ENCODE data around the gene GNB1L. TPM values are rescaled to one million over a fixed set of nuclear protein-coding genes. Genes with fewer than 3 reads are reported as not detected.
A peak's percentile ranks its signal among the peaks of the same experiment; 100 is the strongest.

The GNB1L gene
- polyA plus RNA-seq, 3 donors: 3.4 to 6.0 (median 4.8) TPM

DNA sequence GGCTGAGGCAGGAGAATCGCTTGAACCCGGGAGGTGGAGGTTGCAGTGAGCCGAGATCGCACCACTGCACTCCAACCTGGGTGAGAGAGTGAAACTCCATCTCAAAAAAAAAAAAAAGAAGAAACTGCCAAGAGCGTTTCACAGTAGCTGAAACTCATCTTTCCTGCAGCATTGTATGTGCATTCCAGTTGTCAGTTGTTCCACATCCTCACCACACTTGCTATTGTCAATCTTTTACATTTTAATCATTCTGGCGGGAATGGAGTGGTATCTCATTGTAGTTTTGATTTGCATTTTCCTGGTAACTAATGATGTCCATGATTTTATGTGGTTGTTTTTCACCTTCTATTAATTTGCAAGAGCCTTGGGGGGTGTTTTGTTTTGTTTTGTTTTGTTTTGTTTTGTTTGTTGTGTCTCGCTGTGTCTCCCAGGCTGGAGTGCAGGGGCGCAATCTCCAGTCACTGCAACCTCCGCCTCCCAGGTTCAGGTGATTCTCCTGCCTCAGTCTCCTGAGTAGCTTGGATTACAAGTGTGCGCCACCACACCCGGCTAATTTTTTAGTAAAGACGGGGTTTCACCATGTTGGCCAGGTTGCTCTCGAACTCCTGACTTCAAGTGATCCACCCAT is 8.1 kb upstream of the GNB1L start:
- H3K4me1 ChIP-seq (ENCODE audit: control insufficient read depth in 1 of 2, insufficient read depth in 2 of 2, low read length in 2 of 2): no peaks in the 10 kb centered on the region
- intact Hi-C loops (cut with micrococcal nuclease): no loop called here
- H3K79me2 ChIP-seq (ENCODE audit: insufficient read depth, low read length): no peaks in the 10 kb centered on the region
- Mint-ChIP-seq H3K9me3 (no peaks in the 10 kb centered on the region), H3K27me3 (ENCODE audit: low read depth in 3 of 3) (peaks cover 0 to under 1% (median 0%) of the 10 kb centered on the region in 3 donors), H3K4me1 (peaks cover 4% of the 10 kb centered on the region), H3K27ac (no peak overlapping the region), H3K36me3 (no peaks in the 10 kb centered on the region), H3K4me3 (no peak overlapping the region)
- H3K4me2 ChIP-seq (replicated peaks; ENCODE audit: extremely low read depth, low read length, poor library complexity, severe bottlenecking): no peak overlapping the region
- no peaks in the 10 kb centered on the region for H4K20me1 ChIP-seq (ENCODE audit: insufficient read depth, low read length)
- H2AFZ ChIP-seq (ENCODE audit: insufficient read depth, low read depth, low read length, poor library complexity, severe bottlenecking): no peak overlapping the region
- no peaks in the 10 kb centered on the region for H3K36me3 ChIP-seq (replicated peaks in 1 of 2; ENCODE audit: control insufficient read depth in 1 of 2, insufficient read depth in 2 of 2, low read length in 2 of 2)
- no peaks in the 10 kb centered on the region for H3K9me3 ChIP-seq (replicated peaks in 1 of 2; ENCODE audit: control insufficient read depth in 1 of 2, insufficient read depth in 1 of 2, low read length in 2 of 2)
- H3K27me3 ChIP-seq (ENCODE audit: control insufficient read depth in 2 of 2, insufficient read depth in 2 of 2, low read length in 2 of 2): no peaks in the 10 kb centered on the region
- H3K9ac ChIP-seq (ENCODE audit: insufficient read depth, low read length, poor library complexity, severe bottlenecking): no peak overlapping the region
- no peak for DNase-seq
- TF ChIP-seq, protein P1, sequence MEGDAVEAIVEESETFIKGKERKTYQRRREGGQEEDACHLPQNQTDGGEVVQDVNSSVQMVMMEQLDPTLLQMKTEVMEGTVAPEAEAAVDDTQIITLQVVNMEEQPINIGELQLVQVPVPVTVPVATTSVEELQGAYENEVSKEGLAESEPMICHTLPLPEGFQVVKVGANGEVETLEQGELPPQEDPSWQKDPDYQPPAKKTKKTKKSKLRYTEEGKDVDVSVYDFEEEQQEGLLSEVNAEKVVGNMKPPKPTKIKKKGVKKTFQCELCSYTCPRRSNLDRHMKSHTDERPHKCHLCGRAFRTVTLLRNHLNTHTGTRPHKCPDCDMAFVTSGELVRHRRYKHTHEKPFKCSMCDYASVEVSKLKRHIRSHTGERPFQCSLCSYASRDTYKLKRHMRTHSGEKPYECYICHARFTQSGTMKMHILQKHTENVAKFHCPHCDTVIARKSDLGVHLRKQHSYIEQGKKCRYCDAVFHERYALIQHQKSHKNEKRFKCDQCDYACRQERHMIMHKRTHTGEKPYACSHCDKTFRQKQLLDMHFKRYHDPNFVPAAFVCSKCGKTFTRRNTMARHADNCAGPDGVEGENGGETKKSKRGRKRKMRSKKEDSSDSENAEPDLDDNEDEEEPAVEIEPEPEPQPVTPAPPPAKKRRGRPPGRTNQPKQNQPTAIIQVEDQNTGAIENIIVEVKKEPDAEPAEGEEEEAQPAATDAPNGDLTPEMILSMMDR (IDR thresholded peaks at IDR 0.05): no peak
- no peak overlapping the region for H3K4me3 ChIP-seq (replicated peaks in 1 of 3; ENCODE audit: low read depth in 2 of 3, low read length in 3 of 3)
- 93% methylated on average over 2 of the region's 13 CpGs for WGBS (ENCODE audit: insufficient coverage)
- no peak overlapping the region for H3K27ac ChIP-seq (ENCODE audit: low read depth in 1 of 2, low read length in 2 of 2)

DNA sequence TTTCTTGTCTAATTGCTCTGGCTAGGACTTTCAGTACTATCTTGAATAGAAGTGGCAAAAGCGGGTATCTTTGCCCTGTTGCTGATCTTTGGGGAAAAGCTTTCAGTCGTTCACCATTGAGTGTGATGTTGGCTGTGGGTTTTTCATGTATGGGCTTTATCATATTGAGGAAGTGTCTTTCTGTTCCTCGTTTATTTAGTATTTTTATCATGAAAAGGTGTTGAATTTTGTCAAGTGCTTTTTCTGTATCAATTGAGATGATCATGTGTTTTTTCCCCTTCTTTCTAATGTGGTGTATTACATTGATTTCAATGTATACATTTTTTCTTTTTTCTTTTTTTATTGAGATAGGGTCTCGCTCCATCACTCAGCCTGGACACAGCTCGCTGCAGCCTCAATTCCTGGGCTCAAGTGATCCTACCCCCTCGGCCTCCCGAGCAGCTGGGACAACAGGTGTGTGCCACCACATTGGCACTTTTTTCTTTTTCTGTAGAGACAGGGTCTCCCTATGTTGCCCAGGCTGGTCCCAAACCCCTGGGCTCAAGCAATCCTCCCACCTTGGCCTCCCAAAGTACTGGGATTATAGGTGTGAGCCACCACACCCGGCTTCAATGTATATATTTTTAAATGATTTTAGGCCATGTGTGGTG is 5.3 kb upstream of the GNB1L start:
- Histone ChIP-seq H3K27me3 (ENCODE audit: control insufficient read depth in 2 of 2, insufficient read depth in 2 of 2, low read length in 2 of 2) (no peaks in the 10 kb centered on the region), H3K27ac (ENCODE audit: low read depth in 1 of 2, low read length in 2 of 2) (no peak overlapping the region), H3K79me2 (ENCODE audit: insufficient read depth, low read length) (peaks cover 16% of the 10 kb centered on the region), H3K4me2 (replicated peaks; ENCODE audit: extremely low read depth, low read length, poor library complexity, severe bottlenecking) (no peak overlapping the region), H4K20me1 (ENCODE audit: insufficient read depth, low read length) (no peaks in the 10 kb centered on the region), H3K9me3 (replicated peaks in 1 of 2; ENCODE audit: control insufficient read depth in 1 of 2, insufficient read depth in 1 of 2, low read length in 2 of 2) (no peaks in the 10 kb centered on the region), H3K4me3 (replicated peaks in 1 of 3; ENCODE audit: low read depth in 2 of 3, low read length in 3 of 3) (no peak overlapping the region), H3K4me1 (ENCODE audit: control insufficient read depth in 1 of 2, insufficient read depth in 2 of 2, low read length in 2 of 2) (peaks cover 13 to 14% of the 10 kb centered on the region in 2 donors), H2AFZ (ENCODE audit: insufficient read depth, low read depth, low read length, poor library complexity, severe bottlenecking) (no peak overlapping the region), H3K9ac (ENCODE audit: insufficient read depth, low read length, poor library complexity, severe bottlenecking) (no peak overlapping the region), H3K36me3 (replicated peaks in 1 of 2; ENCODE audit: control insufficient read depth in 1 of 2, insufficient read depth in 2 of 2, low read length in 2 of 2) (no peaks in the 10 kb centered on the region)
- TF ChIP-seq, protein P1 (IDR thresholded peaks at IDR 0.05): no peak
- intact Hi-C loops (cut with micrococcal nuclease): loop anchor here (10.0 kb wide), 3 partner anchors 155 to 385 kb away; partner anchors contain the start of genes ARVCF (in 1 of the 2), CDC45 (in 1 of the 2), RANBP1 (in 1 of the 2) and TRMT2A (in 1 of the 2)
- peak overlapping the region in 1 of 7 donors; percentile 38 for H3K27ac Mint-ChIP-seq
- H3K36me3 Mint-ChIP-seq: no peaks in the 10 kb centered on the region
- peaks cover 11% of the 10 kb centered on the region for H3K4me1 Mint-ChIP-seq
- H3K9me3 Mint-ChIP-seq: no peaks in the 10 kb centered on the region
- no peak overlapping the region for H3K4me3 Mint-ChIP-seq
- DNase-seq: no peak
- WGBS (ENCODE audit: insufficient coverage): 87% methylated on average over 4 of the region's 8 CpGs
- H3K27me3 Mint-ChIP-seq (ENCODE audit: low read depth in 3 of 3): no peaks in the 10 kb centered on the region
